NCI-H345 treated with DMSO at 0.1 percent for 48 hours (cell line): ENCODE results near the gene NR4A1.

Experiments
- DNase-seq: peaks from one replicate; lab custom pipeline; 2025; ENCODE audit not compliant: unreplicated experiment; lab: John Stamatoyannopoulos, UW

NR4A1 gene

DNA sequence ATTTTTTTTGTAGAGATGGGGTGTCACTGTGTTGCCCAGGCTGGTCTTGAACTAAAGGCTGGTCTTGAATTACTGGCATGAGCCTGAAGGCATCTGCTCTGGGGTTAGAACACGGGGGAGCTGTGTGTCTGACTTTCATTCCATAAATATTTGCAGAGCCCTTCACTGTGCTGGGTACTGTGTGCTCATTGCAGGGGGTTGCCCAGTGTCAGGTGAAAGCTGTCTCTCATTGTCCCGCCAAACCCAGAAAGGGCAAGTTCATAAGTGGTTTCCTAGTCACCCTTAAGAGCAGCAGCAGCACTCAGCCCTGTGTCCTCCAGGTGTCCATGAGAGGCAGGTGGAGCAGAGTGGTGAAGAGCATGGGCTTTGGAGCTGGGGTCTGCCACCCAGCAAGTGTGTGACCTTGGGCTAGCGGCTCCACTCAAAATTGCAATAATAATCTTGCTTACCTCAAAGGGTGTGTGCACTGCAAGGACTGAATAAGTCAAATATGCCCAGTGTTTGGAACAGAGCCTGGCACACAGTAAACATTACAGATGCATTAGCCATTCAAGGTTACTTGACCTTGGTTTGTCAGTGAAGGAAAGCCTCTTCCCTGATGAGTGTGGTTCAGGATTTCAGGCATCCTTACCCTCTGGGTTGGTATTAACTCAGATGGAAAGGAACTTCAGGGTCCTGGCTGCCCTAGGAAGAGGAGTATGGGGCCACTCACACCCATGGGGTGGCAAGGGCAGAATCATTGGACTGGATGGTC, 23.9 kb downstream of the NR4A1 start:
- peak; percentile 68 for DNase-seq

DNA sequence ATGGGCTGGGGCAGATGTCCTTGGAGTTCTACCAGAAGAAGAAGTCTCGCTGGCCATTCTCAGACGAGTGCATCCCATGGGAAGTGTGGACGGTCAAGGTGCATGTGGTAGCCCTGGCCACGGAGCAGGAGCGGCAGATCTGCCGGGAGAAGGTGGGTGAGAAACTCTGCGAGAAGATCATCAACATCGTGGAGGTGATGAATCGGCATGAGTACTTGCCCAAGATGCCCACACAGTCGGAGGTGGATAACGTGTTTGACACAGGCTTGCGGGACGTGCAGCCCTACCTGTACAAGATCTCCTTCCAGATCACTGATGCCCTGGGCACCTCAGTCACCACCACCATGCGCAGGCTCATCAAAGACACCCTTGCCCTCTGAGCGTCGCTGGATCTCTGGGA, 25.6 kb downstream of the NR4A1 start:
- DNase-seq = no peak

DNA sequence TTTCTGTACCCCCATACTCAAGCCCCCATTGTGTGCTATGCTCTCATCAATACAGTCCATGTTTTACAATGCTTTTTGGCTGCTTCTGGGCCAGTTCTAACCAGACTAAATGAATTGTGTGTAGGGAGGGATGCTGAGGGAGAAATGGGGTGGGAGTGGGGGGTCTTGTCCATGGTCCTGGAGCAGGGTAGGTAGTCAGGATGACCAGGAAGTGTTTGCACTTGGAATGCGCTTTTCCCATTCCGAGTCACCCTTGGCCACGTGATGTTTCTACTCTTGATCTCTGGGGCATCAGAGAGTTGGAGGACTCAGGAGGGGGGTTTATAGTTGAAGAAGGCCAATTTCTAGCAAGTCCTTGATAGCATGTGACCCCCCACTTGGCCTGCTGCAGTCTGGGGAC, 27.0 kb downstream of the NR4A1 start:
- DNase-seq = no peak

DNA sequence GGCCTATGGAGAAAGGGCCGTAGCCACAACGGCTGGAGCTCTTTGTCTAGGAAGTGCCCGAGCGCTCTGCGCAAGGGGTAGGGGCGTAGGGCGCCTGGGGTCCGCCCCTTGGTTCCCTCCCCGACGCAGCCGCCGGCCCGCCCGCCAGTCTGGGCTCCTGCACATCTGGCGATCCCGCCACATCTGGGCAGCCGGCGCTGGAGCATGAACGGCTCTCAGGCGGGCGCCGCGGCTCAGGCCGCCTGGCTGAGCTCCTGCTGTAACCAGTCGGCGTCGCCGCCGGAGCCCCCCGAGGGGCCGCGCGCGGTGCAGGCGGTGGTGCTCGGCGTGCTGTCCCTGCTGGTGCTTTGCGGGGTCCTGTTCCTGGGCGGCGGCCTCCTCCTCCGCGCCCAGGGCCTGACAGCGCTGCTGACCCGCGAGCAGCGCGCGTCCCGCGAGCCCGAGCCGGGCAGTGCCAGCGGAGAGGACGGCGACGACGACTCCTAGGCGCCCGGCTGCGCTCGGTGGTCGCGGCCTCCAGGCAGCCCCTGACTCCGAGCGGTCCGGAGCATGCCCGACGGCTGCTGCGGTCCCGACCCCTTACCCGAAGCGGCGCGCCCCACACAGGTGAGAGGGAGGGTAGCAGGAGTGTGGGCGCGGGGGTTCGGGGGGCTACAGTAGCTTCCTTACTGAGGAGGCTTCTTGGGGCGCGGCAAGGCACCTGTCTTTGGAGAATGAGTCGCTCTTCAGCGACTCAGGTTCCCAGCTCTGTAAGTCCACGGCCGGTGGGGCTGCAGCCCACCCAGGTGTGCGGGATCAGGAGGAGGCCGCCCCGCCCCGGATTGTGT, 28.5 kb downstream of the NR4A1 start, which contains the start of gene SMIM41:
TSS of gene SMIM41 (plus strand) at position 129 of the 827 bp plus-strand sequence. CDS start at position 205, 76 bp downstream.
- DNase-seq = no peak

DNA sequence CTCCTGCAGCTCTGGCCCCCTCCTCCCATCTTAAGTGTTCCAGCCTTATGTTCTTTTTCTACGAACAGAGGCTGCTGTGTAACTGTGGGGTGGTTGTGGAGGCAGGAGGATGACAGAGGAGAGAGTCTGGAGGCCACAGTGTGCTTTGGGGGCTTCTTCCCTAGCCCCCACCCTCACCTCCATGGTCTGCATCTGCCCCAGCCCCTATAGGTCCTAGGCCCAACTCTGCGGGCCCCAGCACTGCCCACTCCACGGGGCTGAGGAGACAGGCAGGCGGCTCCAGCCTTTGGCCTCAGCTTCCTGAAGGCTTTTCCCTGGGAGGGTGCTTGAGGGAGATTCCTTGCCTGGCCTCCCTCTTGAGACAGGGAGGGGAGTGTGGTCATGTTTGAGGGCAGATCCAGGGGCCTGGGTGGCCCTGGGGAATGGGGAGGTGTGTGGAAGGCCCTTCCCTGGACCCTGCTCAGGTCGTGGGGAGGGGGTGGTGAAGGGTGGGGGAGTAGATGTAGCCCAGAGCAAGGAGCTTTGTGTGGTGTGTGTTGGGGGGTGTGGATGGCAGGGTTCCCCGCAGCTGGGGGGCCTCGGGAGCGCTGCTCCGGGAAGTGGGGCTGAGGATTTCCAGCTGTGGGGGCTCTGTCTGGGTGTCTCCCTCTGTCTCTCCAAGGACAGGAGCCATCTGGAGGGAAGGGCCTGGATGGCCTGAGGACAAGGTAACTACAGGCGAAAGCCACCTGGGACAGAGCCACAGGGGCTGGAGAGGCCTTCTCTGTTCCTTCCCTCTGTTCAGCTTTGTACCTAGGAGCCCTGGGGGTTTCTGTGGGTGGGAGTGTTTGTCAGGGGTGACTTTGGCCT, 29.4 kb downstream of the NR4A1 start:
- no peak for DNase-seq

DNA sequence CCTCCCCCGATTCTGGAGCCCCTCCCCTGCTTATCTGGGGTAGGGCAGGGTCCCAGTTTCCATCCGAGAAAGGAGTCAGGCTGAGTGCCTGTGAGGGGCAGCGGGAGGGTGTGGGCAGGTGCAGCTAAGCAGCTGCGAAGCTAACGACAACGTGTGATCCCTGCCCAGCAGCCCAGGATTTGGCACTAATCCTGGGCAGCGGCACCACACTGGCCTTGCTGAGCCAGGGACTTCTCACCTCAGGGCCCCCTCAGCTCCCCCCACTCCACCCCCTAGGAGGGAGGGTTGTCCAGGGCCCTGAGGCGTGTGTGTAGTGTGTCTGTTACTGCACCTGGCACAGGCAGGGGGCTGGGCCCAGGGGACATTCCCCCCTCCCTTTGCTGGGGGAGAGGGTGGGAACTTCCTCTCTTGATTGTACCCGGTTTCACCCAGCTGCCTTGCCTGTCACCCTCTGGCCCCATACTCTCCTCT, 30.1 kb downstream of the NR4A1 start:
- peak; percentile 62 for DNase-seq

GRCh38 chr12:52082026-52082668, 30.9 kb downstream of the NR4A1 start:
- no peak for DNase-seq

DNA sequence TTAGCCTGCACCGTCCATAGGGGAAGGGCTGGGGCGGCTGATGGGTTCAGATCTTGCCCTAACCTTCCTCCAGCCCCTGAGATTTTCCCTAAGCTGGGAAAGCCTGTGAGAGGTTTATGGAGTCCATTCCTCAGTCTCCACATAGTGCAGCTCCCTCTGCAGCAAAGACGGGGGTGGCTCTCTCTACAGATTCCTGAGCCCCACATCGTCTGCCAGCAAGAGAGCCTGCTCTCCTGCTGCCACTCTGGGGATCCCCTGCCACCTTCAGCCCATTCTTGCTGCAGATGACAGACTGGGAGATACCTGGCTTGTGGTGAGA, 31.4 kb downstream of the NR4A1 start:
- no peak for DNase-seq

DNA sequence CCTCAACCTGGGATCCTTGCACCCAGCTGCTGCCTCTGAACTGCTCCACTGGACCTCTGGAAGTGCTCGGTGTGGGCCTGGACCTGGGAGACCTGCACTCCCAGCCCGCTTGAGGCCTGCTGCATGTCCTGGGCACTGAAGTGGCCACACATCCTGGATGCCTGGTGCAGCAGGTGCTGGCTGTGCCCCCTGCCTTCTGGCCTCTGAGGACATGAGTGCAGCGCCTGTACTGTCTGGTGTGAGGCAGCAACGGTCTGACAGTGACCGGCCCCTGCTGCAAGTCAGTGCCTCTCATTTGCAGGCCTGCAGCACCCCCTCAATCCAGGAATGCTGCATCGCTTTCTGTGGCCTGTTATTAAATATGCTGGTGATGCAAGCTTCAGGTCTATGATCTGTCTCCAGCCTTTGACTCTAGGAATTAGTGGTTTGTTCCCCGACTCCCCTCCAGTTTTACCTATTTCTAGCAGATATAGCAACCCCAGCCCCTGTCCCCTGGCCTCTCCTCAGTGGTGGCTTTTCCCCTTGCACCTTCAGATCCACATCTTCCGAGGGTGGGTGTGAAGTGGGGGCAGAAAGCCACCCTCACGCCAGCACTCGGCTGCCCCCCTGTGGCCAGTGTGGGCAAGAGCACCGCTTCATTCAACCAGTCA, 31.9 kb downstream of the NR4A1 start:
- peak; percentile 47 for DNase-seq

- no peak for DNase-seq
Measured at GRCh38 chr12:52083638-52083996, 32.4 kb downstream of the NR4A1 start.

DNA sequence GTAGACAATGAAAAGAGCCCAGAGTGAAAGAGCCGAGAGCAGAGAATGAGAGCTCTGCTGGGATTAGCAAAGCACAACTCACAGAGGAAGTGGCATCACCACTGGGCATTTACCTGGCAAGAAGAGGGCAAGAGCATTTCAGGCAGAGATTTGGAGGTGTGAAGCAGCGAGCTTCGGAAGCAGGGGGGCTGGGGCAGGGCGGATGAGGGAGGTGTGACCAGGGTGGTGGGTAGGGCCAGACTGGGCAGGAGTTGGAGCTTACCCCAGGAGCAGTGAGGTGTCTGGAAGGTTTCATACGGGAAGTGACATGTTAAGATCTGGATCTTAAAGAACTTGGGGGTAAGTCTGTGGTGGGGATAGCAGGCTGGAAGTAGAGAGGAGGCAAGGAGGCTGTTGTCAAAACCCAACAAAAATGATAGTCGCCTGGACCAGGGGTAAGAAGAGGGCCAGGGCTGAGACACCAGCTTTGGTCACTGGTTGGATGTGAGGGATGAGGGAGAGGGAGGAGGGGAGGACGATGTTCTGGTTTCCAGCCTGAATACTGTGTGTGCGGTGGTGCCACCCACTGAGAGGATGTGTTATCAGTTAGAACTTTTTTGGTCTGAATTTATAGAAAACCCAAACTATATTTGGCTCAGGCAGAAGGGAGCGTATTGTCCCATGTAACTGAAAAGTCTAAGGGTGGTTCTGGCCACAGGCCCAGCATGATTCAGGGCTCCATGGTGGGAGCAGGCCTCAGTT, 33.4 kb downstream of the NR4A1 start:
- no peak for DNase-seq

DNA sequence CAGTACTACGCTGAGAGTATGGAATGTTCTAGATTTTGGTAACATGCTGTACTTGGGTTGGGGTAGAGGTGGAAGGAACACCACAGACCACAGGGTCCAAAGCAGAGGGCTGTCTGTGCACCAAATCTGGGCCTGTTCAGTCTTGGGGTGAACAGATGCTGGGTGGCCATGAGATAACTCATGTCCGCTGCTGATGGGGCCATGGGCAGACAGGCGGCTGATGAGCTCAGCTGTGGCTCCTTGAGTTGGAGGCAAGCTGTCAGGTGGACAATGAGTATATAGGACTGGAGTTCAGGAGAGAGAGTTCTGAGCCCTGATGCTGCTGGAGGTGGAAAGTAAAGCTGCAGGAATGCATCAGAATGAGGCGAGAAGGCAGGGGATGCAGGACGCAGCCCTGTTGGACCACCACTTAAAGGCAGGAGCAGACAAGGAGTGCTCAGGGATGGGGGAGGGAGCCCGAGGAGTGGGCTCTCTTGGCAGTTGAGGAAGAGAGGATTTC, 34.5 kb downstream of the NR4A1 start:
- no peak for DNase-seq

GRCh38 chr12:52086366-52086765, 35.1 kb downstream of the NR4A1 start:
- DNase-seq = no peak

- no peak for DNase-seq
Measured at GRCh38 chr12:52086944-52087835, 35.9 kb downstream of the NR4A1 start.

DNA sequence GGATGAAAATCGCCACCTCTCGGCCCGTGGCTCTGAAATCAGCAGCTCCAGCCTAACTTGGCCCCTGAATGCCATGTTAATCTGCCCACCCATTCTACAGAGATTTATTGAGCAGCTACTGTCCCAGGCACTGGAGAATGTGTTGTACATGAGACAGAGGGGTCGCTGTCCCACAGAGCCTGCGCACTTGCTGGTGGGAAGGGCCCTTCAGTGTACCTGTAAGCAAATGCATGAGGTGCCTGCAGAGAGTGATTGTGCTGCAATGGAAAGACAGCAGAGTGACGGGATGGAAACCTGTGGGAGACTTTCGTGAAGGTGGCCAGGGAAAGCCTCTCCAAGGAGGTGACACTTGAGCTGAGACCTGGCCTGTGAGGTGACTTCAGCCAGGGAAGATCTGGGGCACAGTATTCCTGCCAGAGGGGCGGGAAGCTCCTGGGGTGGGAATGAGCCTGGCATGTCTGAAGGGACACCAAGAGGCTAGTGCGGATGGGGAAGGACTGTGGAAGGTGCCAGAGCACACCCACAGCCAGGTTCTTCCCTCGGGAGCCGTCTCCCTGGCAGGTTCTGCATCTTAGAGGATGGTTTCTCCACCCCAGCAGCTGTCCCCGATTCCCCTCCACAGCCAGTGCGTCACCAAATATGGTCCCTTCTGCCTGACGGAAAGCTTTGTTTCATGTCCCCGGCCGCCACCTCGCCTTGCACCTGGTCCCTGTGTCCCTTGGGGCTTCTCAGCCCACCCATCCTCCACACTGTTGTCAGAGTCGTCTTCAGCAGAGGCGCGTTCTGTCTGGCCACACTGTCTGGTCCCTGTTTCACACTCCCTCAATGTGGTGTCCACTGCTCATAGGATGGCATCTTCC, 36.9 kb downstream of the NR4A1 start:
- DNase-seq = no peak

DNA sequence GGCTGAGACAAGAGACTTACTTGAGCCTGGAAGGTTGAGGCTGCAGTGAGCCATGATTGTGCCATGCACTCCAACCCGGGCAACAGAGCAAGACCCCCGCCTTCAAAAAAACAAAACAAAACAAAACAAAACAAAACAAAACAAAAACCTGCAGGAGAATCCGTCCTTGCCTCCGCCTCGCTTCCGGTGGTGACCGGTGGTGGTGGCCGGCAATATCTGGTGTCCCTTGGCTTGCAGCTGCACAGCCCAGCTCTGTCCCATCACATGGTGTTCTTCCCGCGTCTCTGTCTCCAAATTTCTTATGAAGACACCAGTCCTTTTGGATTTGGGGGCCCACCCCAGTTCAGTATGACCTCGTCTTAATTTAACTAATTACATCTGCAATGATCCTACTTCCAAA, 38.2 kb downstream of the NR4A1 start:
- no peak for DNase-seq

DNA sequence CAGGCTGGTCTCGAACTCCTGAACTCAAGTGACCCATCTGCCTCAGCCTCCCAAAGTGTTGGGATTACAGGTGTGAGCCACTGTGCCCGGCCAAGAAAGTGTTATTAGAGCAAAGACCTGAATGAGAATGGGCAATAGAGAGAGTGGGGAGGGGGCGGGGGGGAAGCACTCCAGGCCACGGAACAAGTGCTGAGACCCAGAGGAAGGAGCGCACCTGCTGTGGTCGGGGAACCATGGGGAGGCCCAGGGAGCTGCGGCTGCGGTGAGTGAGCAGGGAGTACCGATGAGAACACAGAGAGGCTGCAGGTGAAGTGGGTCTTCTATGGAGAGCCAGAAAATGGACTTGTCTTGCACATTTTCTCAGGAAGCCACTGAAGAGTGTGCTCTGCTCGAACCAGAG, 39.0 kb downstream of the NR4A1 start:
- no peak for DNase-seq

DNA sequence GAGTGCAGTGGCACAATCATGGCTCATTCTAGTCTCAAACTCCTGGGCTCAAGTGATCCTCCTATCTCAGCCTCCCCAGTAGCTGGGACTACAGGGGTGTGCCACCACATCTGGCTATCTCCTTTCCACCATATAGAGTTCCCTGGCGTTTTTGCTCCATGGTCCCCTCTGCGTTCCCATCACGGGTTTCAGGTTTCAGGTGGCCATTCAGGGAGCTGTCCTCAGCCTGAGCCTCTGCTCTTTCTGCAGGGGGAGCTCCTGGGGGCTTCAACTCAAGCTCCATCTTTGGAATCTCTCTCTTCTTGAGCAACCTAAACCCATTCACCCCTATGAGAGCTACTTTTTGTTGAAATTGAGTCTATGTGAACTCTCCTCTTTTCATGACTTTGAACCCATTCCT, 39.8 kb downstream of the NR4A1 start:
- no peak for DNase-seq
